ENCODE data around the gene FREM1.

DNA sequence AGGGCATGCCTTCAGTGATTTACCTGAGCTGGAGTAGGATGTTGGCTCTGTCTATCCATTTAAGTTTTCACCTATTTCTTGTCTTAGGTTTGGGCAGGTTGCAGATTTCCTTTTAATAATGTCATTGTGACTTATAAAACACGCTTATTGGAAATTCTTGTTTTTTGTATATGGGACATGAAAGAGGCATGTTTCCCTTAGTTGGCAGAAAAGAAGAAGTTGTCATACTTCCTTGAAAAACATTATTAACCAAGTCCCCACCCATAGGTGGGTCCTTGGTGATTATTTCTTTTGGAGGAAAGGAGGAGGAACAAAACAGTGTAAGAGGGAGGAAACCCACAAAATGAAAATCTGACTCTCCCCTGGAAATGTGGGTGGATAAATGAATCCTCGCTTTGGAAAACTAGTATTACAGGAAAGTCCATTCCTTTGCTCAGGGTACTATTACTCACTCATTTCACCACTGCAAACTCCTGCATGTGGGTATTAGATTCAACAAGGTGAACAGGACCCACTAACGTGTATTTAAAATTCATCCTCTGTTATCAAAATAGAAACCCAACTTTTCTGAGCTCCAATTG, 197.0 kb downstream of the FREM1 start:
- no peak for TF ChIP-seq SNAI2 (CRISPR knock-in tag; IDR thresholded peaks at IDR 0.05)
- TF ChIP-seq ZNF70 (CRISPR knock-in tag; IDR thresholded peaks at IDR 0.05): no peak
- no peak for TF ChIP-seq ARNTL (CRISPR knock-in tag; IDR thresholded peaks at IDR 0.05; ENCODE audit: borderline replicate concordance, low read depth)
- TF ChIP-seq CSDC2 (CRISPR knock-in tag; IDR thresholded peaks at IDR 0.05): no peak
- no peak for TF ChIP-seq ISL1 (CRISPR knock-in tag; IDR thresholded peaks at IDR 0.05)
- TF ChIP-seq ESRRG (CRISPR knock-in tag; IDR thresholded peaks at IDR 0.05): no peak
- TF ChIP-seq RARB (CRISPR knock-in tag; IDR thresholded peaks at IDR 0.05): no peak
- no peak for TF ChIP-seq ZFP3 (CRISPR knock-in tag; IDR thresholded peaks at IDR 0.05)

Measured in SK-N-SH treated with all-trans-retinoic acid at 6 μM for 48 hours (cell line).